ENCODE results near the gene DNAH10.

GRCh38 chr12:123816896-123817537 is 54.9 kb downstream of the DNAH10 start:
- no peak for TF ChIP-seq ZNF324 (tag by site-specific recombination; IDR thresholded peaks at IDR 0.05)
- no peak for TF ChIP-seq REST (tag by site-specific recombination; IDR thresholded peaks at IDR 0.05)
- no peak for TF ChIP-seq PBX3 (CRISPR knock-in tag; IDR thresholded peaks at IDR 0.05)
- no peak for TF ChIP-seq ZNF747 (tag by site-specific recombination; IDR thresholded peaks at IDR 0.05)
- no peak for TF ChIP-seq CTCF (tag by site-specific recombination; IDR thresholded peaks at IDR 0.05)
- TF ChIP-seq ZNF302 (tag by site-specific recombination; IDR thresholded peaks at IDR 0.05; ENCODE audit: low read depth): no peak
- no peak for TF ChIP-seq BCL11A (tag by site-specific recombination; IDR thresholded peaks at IDR 0.05; ENCODE audit: low read depth)
- no peak for TF ChIP-seq ZBTB7A (tag by site-specific recombination; IDR thresholded peaks at IDR 0.05; ENCODE audit: low read depth)
- TF ChIP-seq ZNF274 (IDR thresholded peaks at IDR 0.05; ENCODE audit: low read length): no peak
- no peak for TF ChIP-seq ZNF274 (tag by site-specific recombination; IDR thresholded peaks at IDR 0.05; ENCODE audit: borderline replicate concordance)
- no peak for TF ChIP-seq SP2 (tag by site-specific recombination; IDR thresholded peaks at IDR 0.05)
- TF ChIP-seq SETDB1 (IDR thresholded peaks at IDR 0.05; ENCODE audit: insufficient read length, low read length): peak; percentile 85
- TF ChIP-seq ZNF677 (tag by site-specific recombination; IDR thresholded peaks at IDR 0.05): no peak
- no peak for TF ChIP-seq YY1 (tag by site-specific recombination; IDR thresholded peaks at IDR 0.05)
- no peak for TF ChIP-seq ZNF621 (tag by site-specific recombination; IDR thresholded peaks at IDR 0.05)
